H9 (cell line): Measurements from ENCODE around the gene LINGO3. TPM values are rescaled to one million over a fixed set of nuclear protein-coding genes. Genes with fewer than 3 reads are reported as not detected.

Source experiments
- DNase-seq: peaks from one replicate; pipeline ENCODE4 v3.0.0-alpha.2; 2017
- H2AFZ ChIP-seq: one replicate; pipeline ENCODE4 v1.6.1; 2013; ENCODE audit warnings: mild to moderate bottlenecking, low read length, control low read depth, moderate library complexity
- H2AK5ac ChIP-seq: 2 replicates; pipeline ENCODE4 v1.6.1; 2013; ENCODE audit warnings: low read length, control low read depth, mixed read lengths; ENCODE audit not compliant: insufficient read length
- H2BK120ac ChIP-seq: one replicate; pipeline ENCODE4 v1.6.1; 2013; ENCODE audit warnings: low read depth, mild to moderate bottlenecking, low read length, control low read depth, inconsistent platforms; ENCODE audit not compliant: poor library complexity, severe bottlenecking
- H2BK12ac ChIP-seq: 2 replicates; pipeline ENCODE4 v1.6.1; 2013; ENCODE audit warnings: low read length, control low read depth, mixed read lengths, low read depth; ENCODE audit not compliant: insufficient read length
- H2BK15ac ChIP-seq: 2 replicates; pipeline ENCODE4 v1.6.1; 2013; ENCODE audit warnings: low read depth, low read length, control low read depth
- H2BK20ac ChIP-seq: one replicate; pipeline ENCODE4 v1.6.1; 2013; ENCODE audit warnings: low read depth, mild to moderate bottlenecking, low read length, control low read depth, inconsistent platforms; ENCODE audit not compliant: poor library complexity, severe bottlenecking
- H2BK5ac ChIP-seq: 2 replicates; pipeline ENCODE4 v1.6.1; 2013; ENCODE audit warnings: low read length, control low read depth, mixed read lengths; ENCODE audit not compliant: insufficient read length
- H3K14ac ChIP-seq: 2 replicates; pipeline ENCODE4 v1.6.1; 2013; ENCODE audit warnings: low read length, control low read depth; ENCODE audit not compliant: insufficient read depth
- H3K18ac ChIP-seq: 2 replicates; pipeline ENCODE4 v1.6.1; 2013; ENCODE audit warnings: low read depth, mild to moderate bottlenecking, mixed read lengths, low read length, control low read depth; ENCODE audit not compliant: insufficient read length
- H3K23ac ChIP-seq: 2 replicates; pipeline ENCODE4 v1.6.1; 2013; ENCODE audit warnings: low read length, control low read depth, mixed read lengths, low read depth; ENCODE audit not compliant: insufficient read length
- H3K23me2 ChIP-seq: 2 replicates; pipeline ENCODE4 v1.6.1; 2013; ENCODE audit warnings: low read depth, mild to moderate bottlenecking, mixed read lengths, low read length, control low read depth; ENCODE audit not compliant: insufficient read length, poor library complexity, severe bottlenecking
- H3K27ac ChIP-seq: 2 replicates; pipeline ENCODE4 v1.5.1; 2013; ENCODE audit warnings: low read length, control low read depth, mixed read lengths, low read depth; ENCODE audit not compliant: insufficient read length
- H3K27me3 ChIP-seq: 2 replicates; pipeline ENCODE4 v1.6.1; 2013; ENCODE audit warnings: low read length, control low read depth, inconsistent platforms; ENCODE audit not compliant: insufficient read depth
- H3K4ac ChIP-seq: 2 replicates; pipeline ENCODE4 v1.6.1; 2013; ENCODE audit warnings: low read depth, mild to moderate bottlenecking, control low read depth, inconsistent platforms, low read length, moderate library complexity
- H3K4me1 ChIP-seq: 2 replicates; pipeline ENCODE4 v1.6.1; 2013; ENCODE audit warnings: low read length, control low read depth, inconsistent platforms; ENCODE audit not compliant: insufficient read depth
- H3K4me2 ChIP-seq: 2 replicates; pipeline ENCODE4 v1.6.1; 2013; ENCODE audit warnings: low read length, control low read depth, mixed read lengths; ENCODE audit not compliant: insufficient read length, insufficient read depth
- H3K56ac ChIP-seq: 2 replicates; pipeline ENCODE4 v1.6.1; 2013; ENCODE audit warnings: low read depth, mild to moderate bottlenecking, mixed read lengths, low read length, control low read depth; ENCODE audit not compliant: insufficient read length
- H3K79me1 ChIP-seq: 2 replicates; pipeline ENCODE4 v1.6.1; 2013; ENCODE audit warnings: low read depth, mild to moderate bottlenecking, moderate library complexity, low read length, control low read depth, inconsistent platforms; ENCODE audit not compliant: insufficient read depth, poor library complexity, severe bottlenecking
- H3K79me2 ChIP-seq: 2 replicates; pipeline ENCODE4 v1.6.1; 2013; ENCODE audit warnings: low read length, control low read depth, inconsistent platforms; ENCODE audit not compliant: insufficient read depth
- H3K9ac ChIP-seq: 2 replicates; pipeline ENCODE4 v1.6.1; 2013; ENCODE audit warnings: low read length, control low read depth, mixed read lengths; ENCODE audit not compliant: insufficient read length; ENCODE audit errors: extremely low read depth
- H3K9me3 ChIP-seq: one replicate; pipeline ENCODE4 v1.6.1; 2013; ENCODE audit warnings: low read depth, low read length, inconsistent platforms; ENCODE audit not compliant: control insufficient read depth
- H3T11ph ChIP-seq: one replicate; pipeline ENCODE4 v1.6.1; 2013; ENCODE audit warnings: mild to moderate bottlenecking, low read length, control low read depth, inconsistent platforms
- H4K20me1 ChIP-seq: one replicate; pipeline ENCODE4 v1.6.1; 2013; ENCODE audit not compliant: control insufficient read depth, insufficient read length, insufficient read depth
- H4K5ac ChIP-seq: 2 replicates; pipeline ENCODE4 v1.6.1; 2013; ENCODE audit warnings: low read depth, mild to moderate bottlenecking, mixed read lengths, low read length, control low read depth; ENCODE audit not compliant: insufficient read length
- H4K8ac ChIP-seq: replicated peaks from 2 replicates; pipeline ENCODE4 v1.6.1; 2013; ENCODE audit warnings: low read length, control low read depth, mixed read lengths, low read depth; ENCODE audit not compliant: insufficient read length
- H4K91ac ChIP-seq: 2 replicates; pipeline ENCODE4 v1.6.1; 2013; ENCODE audit warnings: low read depth, mild to moderate bottlenecking, moderate library complexity, mixed read lengths, low read length, control low read depth; ENCODE audit not compliant: insufficient read length
- H3K27ac Mint-ChIP-seq, 3 experiments: 2 replicates in 2 of 3; 3 replicates in 1 of 3; pipeline ENCODE4 v1.8.0; 2020 to 2021; ENCODE audit warnings: mixed read lengths in 3 of 3, mild to moderate bottlenecking in 1 of 3, moderate library complexity in 1 of 3
- H3K27me3 Mint-ChIP-seq: 2 replicates; pipeline ENCODE4 v1.8.0; 2021; ENCODE audit warnings: low read depth, mild to moderate bottlenecking, moderate library complexity, mixed read lengths
- H3K36me3 Mint-ChIP-seq, 3 experiments: 2 replicates in 2 of 3; 3 replicates in 1 of 3; pipeline ENCODE4 v1.8.0; 2020 to 2021; ENCODE audit warnings: low read depth in 3 of 3, mixed read lengths in 3 of 3; ENCODE audit not compliant: insufficient read depth in 1 of 3
- H3K4me1 Mint-ChIP-seq, 2 experiments: 2 replicates each; pipeline ENCODE4 v1.8.0; 2020; ENCODE audit warnings: mixed read lengths in 2 of 2
- H3K4me3 Mint-ChIP-seq, 2 experiments: 2 replicates in 1 of 2; 3 replicates in 1 of 2; pipeline ENCODE4 v1.8.0; 2020 to 2021; ENCODE audit warnings: mild to moderate bottlenecking in 2 of 2, mixed read lengths in 2 of 2, moderate library complexity in 1 of 2
- H3K9me3 Mint-ChIP-seq, 2 experiments: 2 replicates in 1 of 2; 3 replicates in 1 of 2; pipeline ENCODE4 v1.8.0; 2020; ENCODE audit warnings: mild to moderate bottlenecking in 2 of 2, mixed read lengths in 2 of 2, moderate library complexity in 1 of 2
- WGBS: extraction: QIAGEN DNeasy Blood & Tissue Kit; methylation state at CpG from one replicate; pipeline ENCODE4 v1.1.7; 2013; ENCODE audit warnings: missing lambda C conversion rate, low lambda C conversion rate, mixed read lengths; ENCODE audit not compliant: insufficient read length; ENCODE audit errors: extremely low coverage; 5-methylcytosine and 5-hydroxymethylcytosine counted together
- total RNA-seq: library from RNA; stranded (reverse); gene quantifications from 2 replicates; pipeline ENCODE4 v1.2.1, GENCODE V29; 2021
- TF ChIP-seq, protein P1 (sequence below): fragments of 200-600 bp; sonication (generic); conservative IDR thresholded peaks from 3 replicates; pipeline ENCODE4 v1.8.0; 2021; ENCODE audit warnings: antibody characterized with exemption, mild to moderate bottlenecking

Gene LINGO3
- total RNA-seq, 1 experiment from 2014 or later, result 0.28 TPM

DNA sequence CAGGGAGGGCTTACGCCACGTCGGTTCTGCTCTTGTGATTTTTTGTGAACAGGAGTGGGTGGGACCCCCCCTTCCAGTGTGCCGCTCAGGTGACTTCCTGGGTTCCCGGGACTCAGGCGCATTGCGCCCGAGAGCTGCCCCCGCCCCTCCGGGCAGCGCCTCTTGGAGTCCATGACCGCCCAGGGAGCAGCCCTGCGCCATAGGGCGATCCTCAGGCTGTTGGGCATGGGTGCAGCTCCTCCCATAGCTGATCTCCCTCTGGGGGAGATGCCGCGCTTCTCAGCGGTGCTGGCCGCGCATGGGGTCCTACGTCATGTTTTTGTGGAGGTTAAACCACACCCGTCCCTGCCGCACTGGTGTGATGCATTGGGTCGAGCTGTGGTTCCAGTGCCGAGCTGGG is 44.2 kb upstream of the LINGO3 start:
- H4K91ac ChIP-seq, result no peak overlapping the region
- H3T11ph ChIP-seq, result no peak overlapping the region
- no peak for DNase-seq
- no peak overlapping the region for H3K27ac ChIP-seq
- H3K14ac ChIP-seq, result no peak overlapping the region
- H2BK15ac ChIP-seq, result no peak overlapping the region
- no peaks in the 10 kb centered on the region for H3K79me2 ChIP-seq
- H3K56ac ChIP-seq, result no peak overlapping the region
- H3K9ac ChIP-seq, result no peak overlapping the region
- no peak overlapping the region for H3K18ac ChIP-seq
- Mint-ChIP-seq H3K4me1 (no peaks in the 10 kb centered on the region), H3K9me3 (no peaks in the 10 kb centered on the region), H3K4me3 (no peak overlapping the region), H3K27ac (no peak overlapping the region), H3K27me3 (no peaks in the 10 kb centered on the region), H3K36me3 (peaks cover 0 to 2% (median 0%) of the 10 kb centered on the region in 3 experiments; a peak in 1 of 7 replicates)
- H3K4ac ChIP-seq, result no peak overlapping the region
- H4K5ac ChIP-seq, result no peak overlapping the region
- WGBS, result no CpG with 5 or more reads among the region's 24 CpGs
- H3K9me3 ChIP-seq, result no peaks in the 10 kb centered on the region
- H4K8ac ChIP-seq, result no peak overlapping the region
- H2BK20ac ChIP-seq, result no peak overlapping the region
- H4K20me1 ChIP-seq, result no peaks in the 10 kb centered on the region
- H2BK120ac ChIP-seq, result no peak overlapping the region
- H2AFZ ChIP-seq, result no peak overlapping the region
- no peak overlapping the region for H2AK5ac ChIP-seq
- no peak overlapping the region for H2BK12ac ChIP-seq
- no peak overlapping the region for H3K23ac ChIP-seq
- no peaks in the 10 kb centered on the region for H3K79me1 ChIP-seq
- H3K4me2 ChIP-seq, result no peak overlapping the region
- TF ChIP-seq, protein P1, sequence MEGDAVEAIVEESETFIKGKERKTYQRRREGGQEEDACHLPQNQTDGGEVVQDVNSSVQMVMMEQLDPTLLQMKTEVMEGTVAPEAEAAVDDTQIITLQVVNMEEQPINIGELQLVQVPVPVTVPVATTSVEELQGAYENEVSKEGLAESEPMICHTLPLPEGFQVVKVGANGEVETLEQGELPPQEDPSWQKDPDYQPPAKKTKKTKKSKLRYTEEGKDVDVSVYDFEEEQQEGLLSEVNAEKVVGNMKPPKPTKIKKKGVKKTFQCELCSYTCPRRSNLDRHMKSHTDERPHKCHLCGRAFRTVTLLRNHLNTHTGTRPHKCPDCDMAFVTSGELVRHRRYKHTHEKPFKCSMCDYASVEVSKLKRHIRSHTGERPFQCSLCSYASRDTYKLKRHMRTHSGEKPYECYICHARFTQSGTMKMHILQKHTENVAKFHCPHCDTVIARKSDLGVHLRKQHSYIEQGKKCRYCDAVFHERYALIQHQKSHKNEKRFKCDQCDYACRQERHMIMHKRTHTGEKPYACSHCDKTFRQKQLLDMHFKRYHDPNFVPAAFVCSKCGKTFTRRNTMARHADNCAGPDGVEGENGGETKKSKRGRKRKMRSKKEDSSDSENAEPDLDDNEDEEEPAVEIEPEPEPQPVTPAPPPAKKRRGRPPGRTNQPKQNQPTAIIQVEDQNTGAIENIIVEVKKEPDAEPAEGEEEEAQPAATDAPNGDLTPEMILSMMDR, result no peak
- H3K4me1 ChIP-seq, result no peaks in the 10 kb centered on the region
- no peak overlapping the region for H2BK5ac ChIP-seq
- H3K27me3 ChIP-seq, result no peaks in the 10 kb centered on the region
- no peaks in the 10 kb centered on the region for H3K23me2 ChIP-seq
